HepG2 (cell line): ENCODE data around the gene MCF2L. TPM values are rescaled to one million over a fixed set of nuclear protein-coding genes. Genes with fewer than 3 reads are reported as not detected.

Experiments used
- AHDC1 ChIP-seq: sonication (generic); formaldehyde crosslinking; IDR thresholded peaks from 2 replicates; pipeline ENCODE4 v1.5.1; 2020; ENCODE audit warnings: mild to moderate bottlenecking, missing genetic modification reagents, borderline replicate concordance
- ARID5B ChIP-seq: IDR thresholded peaks from 2 replicates; pipeline ENCODE4 v1.4.0; 2020; ENCODE audit warnings: mild to moderate bottlenecking, missing genetic modification reagents
- ATF5 ChIP-seq: sonication (generic); formaldehyde crosslinking; IDR thresholded peaks from 2 replicates; pipeline ENCODE4 v1.4.0; 2020; ENCODE audit warnings: mild to moderate bottlenecking, low read depth, missing genetic modification reagents
- DMAP1 ChIP-seq: IDR thresholded peaks from 2 replicates; pipeline ENCODE4 v1.6.1; 2016
- GABPB1 ChIP-seq: IDR thresholded peaks from 2 replicates; pipeline ENCODE4 v1.6.1; 2016; ENCODE audit warnings: mild to moderate bottlenecking, missing genetic modification reagents, moderate library complexity, missing compliant biosample characterization
- KMT2B ChIP-seq: IDR thresholded peaks from 2 replicates; pipeline ENCODE4 v1.6.1; 2016; ENCODE audit warnings: missing genetic modification reagents, missing compliant biosample characterization
- MTA1 ChIP-seq: sonication (generic); formaldehyde crosslinking; IDR thresholded peaks from 2 replicates; pipeline ENCODE4 v1.4.0; 2020; ENCODE audit warnings: missing genetic modification reagents, mild to moderate bottlenecking, borderline replicate concordance
- PAX8 ChIP-seq: sonication (generic); formaldehyde crosslinking; IDR thresholded peaks from 2 replicates; pipeline ENCODE4 v1.8.0; 2022; ENCODE audit warnings: mild to moderate bottlenecking, missing genetic modification reagents, borderline replicate concordance
- PTBP1 ChIP-seq: fragments of 200-400 bp; formaldehyde crosslinking; IDR thresholded peaks from 2 replicates; pipeline ENCODE4 v1.6.1; 2018; ENCODE audit warnings: low read length, low read depth; ENCODE audit not compliant: poor library complexity, severe bottlenecking
- SRY ChIP-seq: sonication (generic); formaldehyde crosslinking; IDR thresholded peaks from 2 replicates; pipeline ENCODE4 v1.8.0; 2022; ENCODE audit warnings: mild to moderate bottlenecking, missing genetic modification reagents
- ZNF770 ChIP-seq: sonication (generic); formaldehyde crosslinking; IDR thresholded peaks from 2 replicates; pipeline ENCODE4 v1.5.0; 2020; ENCODE audit warnings: mild to moderate bottlenecking, missing genetic modification reagents
- polyA plus RNA-seq, 8 experiments: library from polyadenylated mRNA; depleted of rRNA in 3 of 8; stranded (reverse) in 7 of 8; unstranded in 1 of 8; fragments of >200 nt; fragmentation: Illumina TruSeq in 4 of 8; extraction: Trizol in 4 of 8; gene quantifications; 2 replicates each; pipeline versions ENCODE4 v1.2.1 to v1.2.3, GENCODE V29; 2011 to 2016; ENCODE audit warnings: low read depth in 4 of 8, missing spikeins in 1 of 8, mixed read lengths in 1 of 8; ENCODE audit not compliant: insufficient read depth in 1 of 8
- total RNA-seq, 5 experiments: library from RNA; depleted of rRNA; stranded (reverse); fragments of >200 nt; fragmentation: Illumina TruSeq; extraction: Trizol; gene quantifications; 2 replicates each; pipeline ENCODE4 v1.2.3, GENCODE V29; 2016; ENCODE audit warnings: low read depth in 1 of 5

The MCF2L gene
- total and polyA plus RNA-seq, 2 of the 13 experiments (the other 11 are each of a cell fraction or from before 2014, with no cell fraction given) = 19.4 to 28.4 TPM

- peak; percentile 41; the same call in 1 of the 2 replicates for TF ChIP-seq ZNF770 (CRISPR knock-in tag)
- TF ChIP-seq MTA1 (CRISPR knock-in tag) = peak; percentile 40; the same call in 1 of the 2 replicates
- 0 out of 2 replicates have a peak, but pooled peaks have one; percentile 2 for TF ChIP-seq PAX8 (CRISPR knock-in tag)
- no peak for TF ChIP-seq ATF5 (CRISPR knock-in tag)
- peak; percentile 21; the same call in 1 of the 2 replicates for TF ChIP-seq SRY (CRISPR knock-in tag)
- 0 out of 2 replicates have a peak, but pooled peaks have one; percentile 12 for TF ChIP-seq KMT2B (CRISPR knock-in tag)
- 0 out of 2 replicates have a peak, but pooled peaks have one; percentile 25 for TF ChIP-seq AHDC1 (CRISPR knock-in tag)
- TF ChIP-seq GABPB1 (CRISPR knock-in tag) = peak; percentile 78
- TF ChIP-seq ARID5B = peak; percentile 18; the same call in 1 of the 2 replicates
- 0 out of 2 replicates have a peak, but pooled peaks have one; percentile 16 for TF ChIP-seq DMAP1
- TF ChIP-seq PTBP1 = peak; percentile 72
Observed at GRCh38 chr13:112943309-112944125, 25.5 kb upstream of the MCF2L start (continued).
